IMR-90 (cell line): ENCODE measurements around the gene ZNF814. TPM values are rescaled to one million over a fixed set of nuclear protein-coding genes. Genes with fewer than 3 reads are reported as not detected.

ENCODE experiments used
- ATAC-seq: fragments of 200-7000 bp; cut with Tn5 transposase; 2 replicates; pipeline ENCODE4 v1.9.1; 2020; ENCODE audit warnings: low read depth, mild to moderate bottlenecking, moderate library complexity
- BruUV-seq: library from RNA; stranded (reverse); fragments of 400-500 nt; replicated peaks from 2 replicates; lab custom pipeline; 2021; lab: Mats Ljungman, UMichigan
- CTCF ChIA-PET: fragments of 300-600 bp; formaldehyde crosslinking; extraction: SDS; loops from one replicate; lab custom pipeline; 2021; ENCODE audit warnings: antibody characterized with exemption; lab: Yijun Ruan, JAX
- POLR2A ChIA-PET: fragments of 300-600 bp; sonication (Branson Sonifier 250); formaldehyde crosslinking; loops from one replicate; lab custom pipeline; 2022; ENCODE audit warnings: antibody characterized with exemption; ENCODE audit not compliant: unreplicated experiment; lab: Charles Lee
- DNase-seq: peaks from one replicate; pipeline ENCODE4 v3.0.0; 2013
- H2AFZ ChIP-seq: replicated peaks from 2 replicates; pipeline ENCODE3; 2013; ENCODE audit warnings: low read length, mild to moderate bottlenecking; ENCODE audit not compliant: poor library complexity
- H2AK5ac ChIP-seq: 2 replicates; pipeline ENCODE4 v1.6.1; 2013; ENCODE audit warnings: low read depth, low read length, inconsistent platforms
- H2AK9ac ChIP-seq: replicated peaks from 2 replicates; pipeline ENCODE3; 2013; ENCODE audit warnings: mild to moderate bottlenecking, low read depth, low read length, moderate library complexity; ENCODE audit not compliant: poor library complexity
- H2BK120ac ChIP-seq: 2 replicates; pipeline ENCODE4 v1.6.1; 2013; ENCODE audit warnings: low read depth, low read length, inconsistent platforms
- H2BK15ac ChIP-seq: 3 replicates; pipeline ENCODE4 v1.6.1; 2013; ENCODE audit warnings: low read depth, low read length, inconsistent platforms
- H2BK20ac ChIP-seq: 2 replicates; pipeline ENCODE4 v1.6.1; 2013; ENCODE audit warnings: low read depth, mild to moderate bottlenecking, inconsistent platforms, low read length, moderate library complexity
- H2BK5ac ChIP-seq: 2 replicates; pipeline ENCODE4 v1.6.1; 2013; ENCODE audit warnings: mild to moderate bottlenecking, low read depth, low read length, inconsistent platforms; ENCODE audit not compliant: poor library complexity, severe bottlenecking
- H3K14ac ChIP-seq: replicated peaks from 2 replicates; pipeline ENCODE4 v1.6.1; 2013; ENCODE audit warnings: low read depth, low read length, inconsistent platforms
- H3K18ac ChIP-seq: 2 replicates; pipeline ENCODE4 v1.6.1; 2013; ENCODE audit warnings: low read depth, low read length, control low read depth
- H3K23ac ChIP-seq: 2 replicates; pipeline ENCODE4 v1.6.1; 2013; ENCODE audit warnings: low read depth, low read length, inconsistent platforms
- H3K27ac ChIP-seq: 2 replicates; pipeline ENCODE4 v1.5.1; 2013; ENCODE audit warnings: mild to moderate bottlenecking, control low read depth, low read length; ENCODE audit not compliant: insufficient read depth
- H3K27me3 ChIP-seq: 2 replicates; pipeline ENCODE4 v1.6.1; 2013; ENCODE audit warnings: low read length; ENCODE audit not compliant: control insufficient read depth, insufficient read depth
- H3K36me3 ChIP-seq: 2 replicates; pipeline ENCODE4 v1.6.1; 2013; ENCODE audit warnings: low read length, mixed read lengths; ENCODE audit not compliant: control insufficient read depth, insufficient read depth
- H3K4ac ChIP-seq: 2 replicates; pipeline ENCODE4 v1.6.1; 2013; ENCODE audit warnings: low read depth, low read length, inconsistent platforms
- H3K4me1 ChIP-seq: 2 replicates; pipeline ENCODE4 v1.6.1; 2013; ENCODE audit warnings: low read length, mixed read lengths; ENCODE audit not compliant: control insufficient read depth, insufficient read depth
- H3K4me2 ChIP-seq: 2 replicates; pipeline ENCODE4 v1.6.1; 2013; ENCODE audit warnings: low read depth, mild to moderate bottlenecking, control low read depth, low read length, moderate library complexity
- H3K4me3 ChIP-seq: 2 replicates; pipeline ENCODE4 v1.5.1; 2013; ENCODE audit warnings: low read depth, mild to moderate bottlenecking, control low read depth, low read length, moderate library complexity; ENCODE audit not compliant: insufficient read depth
- H3K56ac ChIP-seq: 2 replicates; pipeline ENCODE4 v1.6.1; 2013; ENCODE audit warnings: low read length, inconsistent platforms; ENCODE audit not compliant: insufficient read depth; ENCODE audit errors: extremely low read depth
- H3K79me1 ChIP-seq, 2 experiments: 2 replicates each; pipeline ENCODE4 v1.6.1; 2013; ENCODE audit warnings: low read length in 2 of 2, inconsistent platforms in 1 of 2, low read depth in 1 of 2
- H3K9ac ChIP-seq: 2 replicates; pipeline ENCODE4 v1.6.1; 2013; ENCODE audit warnings: low read depth, low read length, control low read depth
- H3K9me1 ChIP-seq: 2 replicates; pipeline ENCODE4 v1.6.1; 2013; ENCODE audit warnings: low read length, inconsistent platforms; ENCODE audit not compliant: insufficient read depth
- H3K9me3 ChIP-seq: 2 replicates; pipeline ENCODE4 v1.6.1; 2013; ENCODE audit warnings: low read length; ENCODE audit not compliant: control insufficient read depth, insufficient read depth
- H4K20me1 ChIP-seq: 2 replicates; pipeline ENCODE4 v1.6.1; 2013; ENCODE audit warnings: low read length, inconsistent platforms; ENCODE audit not compliant: insufficient read depth
- H4K5ac ChIP-seq: 2 replicates; pipeline ENCODE4 v1.6.1; 2013; ENCODE audit warnings: mild to moderate bottlenecking, low read depth, low read length, control low read depth
- H4K8ac ChIP-seq, 2 experiments: 2 replicates each; pipeline ENCODE4 v1.6.1; 2013; ENCODE audit warnings: low read depth in 2 of 2, low read length in 2 of 2, control low read depth in 1 of 2, inconsistent platforms in 1 of 2
- H4K91ac ChIP-seq: 2 replicates; pipeline ENCODE4 v1.6.1; 2013; ENCODE audit warnings: low read depth, low read length, inconsistent platforms; ENCODE audit not compliant: insufficient read depth
- CHD1 ChIP-seq: IDR thresholded peaks from 2 replicates; pipeline ENCODE4 v1.6.1; 2012; ENCODE audit warnings: low read depth, low read length, improper control_type of control experiment
- ELK1 ChIP-seq: fragments of 150-350 bp; IDR thresholded peaks from 2 replicates; pipeline ENCODE4 v1.6.1; 2016; ENCODE audit warnings: low read depth, mild to moderate bottlenecking, low read length, moderate library complexity, borderline replicate concordance
- MAFK ChIP-seq: IDR thresholded peaks from 2 replicates; pipeline ENCODE4 v1.6.1; 2012; ENCODE audit warnings: low read depth, low read length, improper control_type of control experiment
- MAZ ChIP-seq: IDR thresholded peaks from 2 replicates; pipeline ENCODE4 v1.6.1; 2012; ENCODE audit warnings: low read depth, mild to moderate bottlenecking, low read length, improper control_type of control experiment, moderate library complexity, borderline replicate concordance
- MXI1 ChIP-seq: IDR thresholded peaks from 2 replicates; pipeline ENCODE4 v1.6.1; 2012; ENCODE audit warnings: low read depth, mild to moderate bottlenecking, low read length, moderate library complexity, borderline replicate concordance
- NFE2L2 ChIP-seq: fragments of 150-350 bp; IDR thresholded peaks from 2 replicates; pipeline ENCODE4 v1.6.1; 2016; ENCODE audit warnings: low read depth, mild to moderate bottlenecking, low read length
- POLR2A ChIP-seq: IDR thresholded peaks from 2 replicates; pipeline ENCODE4 v1.6.1; 2012; ENCODE audit warnings: mild to moderate bottlenecking, low read depth, low read length
- RFX5 ChIP-seq: IDR thresholded peaks from 2 replicates; pipeline ENCODE4 v1.8.0; 2012; ENCODE audit warnings: low read depth, mild to moderate bottlenecking, low read length, moderate library complexity
- WGBS, 2 experiments: methylation state at CpG; one replicate each; pipeline versions ENCODE4 v1.1.5 to v1.1.7; 2013; ENCODE audit warnings: missing lambda C conversion rate in 2 of 2; ENCODE audit not compliant: insufficient read length in 1 of 2; ENCODE audit errors: extremely low coverage in 2 of 2; 5-methylcytosine and 5-hydroxymethylcytosine counted together
- dilution Hi-C: fragments of 300-500 bp; cut with HindIII; formaldehyde crosslinking; loops from one replicate; pipeline ENCODE4 v1.14.3; 2018; ENCODE audit warnings: low sequenced_read_pairs; ENCODE audit not compliant: unreplicated experiment
- in situ Hi-C: fragments of 300-500 bp; cut with MboI; formaldehyde crosslinking; loops from 3 replicates; pipeline ENCODE4 v1.14.3; 2019; ENCODE audit warnings: low sequenced_read_pairs, inconsistent platforms, mixed read lengths
- intact Hi-C: fragments of 100-400 bp; cut with micrococcal nuclease; formaldehyde crosslinking; loops from 2 replicates; pipeline ENCODE4 v1.10.0; 2022
- polyA plus RNA-seq, 3 experiments: library from polyadenylated mRNA; depleted of rRNA; stranded (reverse); fragments of >200 nt; gene quantifications; 2 replicates each; pipeline ENCODE4 v1.2.3, GENCODE V29; 2012; ENCODE audit warnings: low replicate concordance in 1 of 3
- total RNA-seq: library from RNA; depleted of rRNA; stranded (reverse); fragments of >200 nt; gene quantifications from 2 replicates; pipeline ENCODE4 v1.2.3, GENCODE V29; 2012

ZNF814 gene
- total and polyA plus RNA-seq, 2 of the 4 experiments (the other 2 are of a cell fraction) = 3.9 to 5.9 TPM

GRCh38 chr19:57815247-57816075, 73.4 kb downstream of the ZNF814 start:
- 93% methylated on average over 3 of the region's 17 CpGs; no CpG with 5 or more reads in 1 of the 2 experiments for WGBS, 2 experiments
- ATAC-seq = no peak
- H2BK20ac ChIP-seq = no peak overlapping the region
- no TSS peak for BruUV-seq
- no peaks in the 10 kb centered on the region for H4K20me1 ChIP-seq
- peaks cover 2% of the 10 kb centered on the region for H3K4me1 ChIP-seq
- no peaks in the 10 kb centered on the region for H3K27me3 ChIP-seq
- H2AK5ac ChIP-seq = no peak overlapping the region; the same call in 1 of the 2 replicates
- peak overlapping the region; percentile 93 for H2AFZ ChIP-seq
- H4K91ac ChIP-seq = no peak overlapping the region
- no peaks in the 10 kb centered on the region for H3K9me3 ChIP-seq
- H3K9me1 ChIP-seq = no peaks in the 10 kb centered on the region
- in situ Hi-C loops = no loop called here
- peak overlapping the region; percentile 24 to 71; a peak in 1 of 4 replicates for H4K8ac ChIP-seq
- dilution Hi-C loops = no loop called here
- intact Hi-C loops = no loop called here
- no peak for DNase-seq
- peak overlapping the region; percentile 21; the same call in 1 of the 2 replicates for H3K23ac ChIP-seq
- H3K27ac ChIP-seq = no peak overlapping the region
- H3K18ac ChIP-seq = no peak overlapping the region
- peaks cover 8 to 59% of the 10 kb centered on the region in 2 experiments; a peak in 3 of 4 replicates for H3K79me1 ChIP-seq
- no peak overlapping the region for H2BK15ac ChIP-seq
- peak overlapping the region; percentile 66 for H3K4me2 ChIP-seq
- no peak overlapping the region for H2BK5ac ChIP-seq
- no peak overlapping the region for H3K56ac ChIP-seq
- no peak overlapping the region for H2AK9ac ChIP-seq
- H3K36me3 ChIP-seq = peaks cover 7% of the 10 kb centered on the region
- no peak overlapping the region for H2BK120ac ChIP-seq
- H3K14ac ChIP-seq = no peak overlapping the region
- ChIA-PET POLR2A (interaction anchor here (0.6 to 0.8 kb wide), 2 partner anchors 18 to 80 kb away, joined by 5 read pairs; no protein-coding TSS in a partner anchor), CTCF (no interaction called here)
- H3K9ac ChIP-seq = no peak overlapping the region
- H3K4ac ChIP-seq = peak overlapping the region; percentile 16; the same call in 1 of the 2 replicates
- H4K5ac ChIP-seq = no peak overlapping the region; the same call in 1 of the 2 replicates
- H3K4me3 ChIP-seq = no peak overlapping the region
- TF ChIP-seq POLR2A = no peak
- TF ChIP-seq RFX5 = no peak
- no peak for TF ChIP-seq MAFK
- no peak for TF ChIP-seq MAZ
- TF ChIP-seq ELK1 = no peak
- TF ChIP-seq MXI1 = no peak
- TF ChIP-seq CHD1 = no peak
- TF ChIP-seq NFE2L2 = no peak
